AG04449 (cell line): ENCODE data around the gene PSENEN.

Source experiments
- CTCF ChIA-PET: fragments of 350-600 bp; formaldehyde crosslinking; extraction: SDS; loops from one replicate; lab custom pipeline; 2021; ENCODE audit warnings: antibody characterized with exemption; lab: Yijun Ruan, JAX
- POLR2A ChIA-PET: fragments of 400-600, 350-600 bp; formaldehyde crosslinking; extraction: SDS; loops from one replicate; lab custom pipeline; 2020; ENCODE audit warnings: antibody characterized with exemption, inconsistent platforms; lab: Yijun Ruan, JAX
- DNase-seq: peaks from one replicate; pipeline ENCODE4 v3.0.0-alpha.2; 2010; ENCODE audit warnings: low read depth, low spot score
- H3K4me3 ChIP-seq: 2 replicates; pipeline ENCODE4 v1.5.1; 2011; ENCODE audit warnings: low read depth, mild to moderate bottlenecking, control low read depth, low read length
- CTCF ChIP-seq: IDR thresholded peaks from one replicate; pipeline ENCODE4 v1.5.1; 2011; ENCODE audit warnings: mild to moderate bottlenecking, moderate library complexity, low read length, control low read depth, inconsistent platforms; ENCODE audit not compliant: insufficient read depth; ENCODE audit errors: missing control alignments

PSENEN gene

GRCh38 chr19:35734273-35734672 is 11.2 kb upstream of the PSENEN start:
- H3K4me3 ChIP-seq: no peak overlapping the region
- no peak for TF ChIP-seq CTCF
- ChIA-PET POLR2A (no interaction called here), CTCF (no interaction called here)
- no peak for DNase-seq

DNA sequence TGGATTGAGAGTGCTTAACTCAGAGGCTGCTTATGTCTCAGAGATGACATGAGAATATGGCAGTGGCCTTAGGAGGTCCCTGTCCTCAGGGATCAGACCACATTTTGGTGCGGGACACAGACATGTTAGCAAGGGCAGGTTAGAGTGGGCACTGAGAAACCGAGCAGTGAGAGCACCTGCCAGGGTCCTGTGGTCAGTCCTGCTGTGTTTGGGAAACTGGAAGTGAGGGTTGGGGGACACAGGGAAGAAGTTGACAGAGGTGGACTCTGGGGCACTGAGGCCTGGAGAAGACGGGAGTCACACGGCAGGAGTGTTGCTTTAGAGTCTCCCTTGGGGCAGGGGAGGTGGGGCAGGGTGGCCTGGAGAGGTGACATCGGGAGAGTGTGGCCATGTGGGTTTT is 10.6 kb upstream of the PSENEN start:
- H3K4me3 ChIP-seq: no peak overlapping the region
- no peak for TF ChIP-seq CTCF
- CTCF ChIA-PET: no interaction called here
- POLR2A ChIA-PET: no interaction called here
- no peak for DNase-seq

- TF ChIP-seq CTCF: no peak
- ChIA-PET CTCF (interaction anchor here (0.7 to 1.8 kb wide), 4 partner anchors 9 to 194 kb away, joined by 3 to 5 read pairs (median 3); no protein-coding TSS in a partner anchor), POLR2A (no interaction called here)
- DNase-seq: no peak
- H3K4me3 ChIP-seq: no peak overlapping the region
These were observed 8.3 kb upstream of the PSENEN start for GRCh38 chr19:35736913-35737886.

- ChIA-PET CTCF (interaction anchor here (1.8 kb wide), 1 partner anchor 10 kb away, joined by 5 read pairs; no protein-coding TSS in a partner anchor), POLR2A (no interaction called here)
- no peak for TF ChIP-seq CTCF
- DNase-seq: no peak
- H3K4me3 ChIP-seq: no peak overlapping the region
These were observed 7.2 kb upstream of the PSENEN start for GRCh38 chr19:35738021-35738886.

DNA sequence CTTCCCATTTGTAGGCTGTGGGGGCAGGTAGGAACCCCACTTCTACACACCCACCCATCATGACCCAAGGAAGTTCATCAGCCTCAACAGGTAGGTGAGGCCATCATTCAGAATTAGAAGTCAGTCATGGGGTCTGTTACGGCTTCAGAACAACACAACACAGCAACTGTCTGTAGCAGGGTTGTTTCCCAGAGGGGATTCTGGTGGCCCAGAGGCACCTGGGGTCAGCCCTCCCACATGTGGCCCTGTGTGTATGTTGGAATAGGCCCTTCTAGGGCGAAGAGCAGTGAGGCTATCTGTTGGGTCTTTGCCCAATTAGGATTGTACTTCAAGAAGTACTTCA is 6.6 kb upstream of the PSENEN start:
- no peak for TF ChIP-seq CTCF
- no peak for DNase-seq
- ChIA-PET POLR2A (no interaction called here), CTCF (no interaction called here)
- no peak overlapping the region for H3K4me3 ChIP-seq
